ENCODE data around the gene KCNN4. TPM values are rescaled to one million over a fixed set of nuclear protein-coding genes. Genes with fewer than 3 reads are reported as not detected.

The KCNN4 gene
- total RNA-seq, 3 donors from 2014 or later (not counting 1 experiment from before 2014, with no cell fraction given), result 0.72 to 7.1 (median 1.4) TPM

- H3K27ac ChIP-seq (ENCODE audit: low read length), result no peak overlapping the region
- no peak for DNase-seq
- no peak overlapping the region for H3K4me3 ChIP-seq (ENCODE audit: low read length)
- Mint-ChIP-seq H3K27ac (peak overlapping the region in 1 of 2 donors; percentile 38), H3K36me3 (peaks cover 14% of the 10 kb centered on the region), H3K4me1 (peaks cover 6 to 7% of the 10 kb centered on the region in 2 donors), H3K4me3 (no peak overlapping the region), H3K9me3 (no peaks in the 10 kb centered on the region), H3K27me3 (ENCODE audit: low read depth in 2 of 2) (no peaks in the 10 kb centered on the region)
- TF ChIP-seq, protein P1, sequence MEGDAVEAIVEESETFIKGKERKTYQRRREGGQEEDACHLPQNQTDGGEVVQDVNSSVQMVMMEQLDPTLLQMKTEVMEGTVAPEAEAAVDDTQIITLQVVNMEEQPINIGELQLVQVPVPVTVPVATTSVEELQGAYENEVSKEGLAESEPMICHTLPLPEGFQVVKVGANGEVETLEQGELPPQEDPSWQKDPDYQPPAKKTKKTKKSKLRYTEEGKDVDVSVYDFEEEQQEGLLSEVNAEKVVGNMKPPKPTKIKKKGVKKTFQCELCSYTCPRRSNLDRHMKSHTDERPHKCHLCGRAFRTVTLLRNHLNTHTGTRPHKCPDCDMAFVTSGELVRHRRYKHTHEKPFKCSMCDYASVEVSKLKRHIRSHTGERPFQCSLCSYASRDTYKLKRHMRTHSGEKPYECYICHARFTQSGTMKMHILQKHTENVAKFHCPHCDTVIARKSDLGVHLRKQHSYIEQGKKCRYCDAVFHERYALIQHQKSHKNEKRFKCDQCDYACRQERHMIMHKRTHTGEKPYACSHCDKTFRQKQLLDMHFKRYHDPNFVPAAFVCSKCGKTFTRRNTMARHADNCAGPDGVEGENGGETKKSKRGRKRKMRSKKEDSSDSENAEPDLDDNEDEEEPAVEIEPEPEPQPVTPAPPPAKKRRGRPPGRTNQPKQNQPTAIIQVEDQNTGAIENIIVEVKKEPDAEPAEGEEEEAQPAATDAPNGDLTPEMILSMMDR (IDR thresholded peaks at IDR 0.05), result no peak
- H3K4me1 ChIP-seq (ENCODE audit: control insufficient read depth, insufficient read depth, low read length), result no peaks in the 10 kb centered on the region
- peaks cover 83% of the 10 kb centered on the region for H3K36me3 ChIP-seq (ENCODE audit: control insufficient read depth, insufficient read depth, low read length)
- ATAC-seq, result no peak
- no peaks in the 10 kb centered on the region for H3K27me3 ChIP-seq (ENCODE audit: control insufficient read depth, insufficient read depth, low read length)
- intact Hi-C loops (cut with micrococcal nuclease), result no loop called here
- no peaks in the 10 kb centered on the region for H3K9me3 ChIP-seq (ENCODE audit: control insufficient read depth, insufficient read depth, low read length)
Observed at GRCh38 chr19:43735957-43736356, 44.8 kb downstream of the KCNN4 start.

DNA sequence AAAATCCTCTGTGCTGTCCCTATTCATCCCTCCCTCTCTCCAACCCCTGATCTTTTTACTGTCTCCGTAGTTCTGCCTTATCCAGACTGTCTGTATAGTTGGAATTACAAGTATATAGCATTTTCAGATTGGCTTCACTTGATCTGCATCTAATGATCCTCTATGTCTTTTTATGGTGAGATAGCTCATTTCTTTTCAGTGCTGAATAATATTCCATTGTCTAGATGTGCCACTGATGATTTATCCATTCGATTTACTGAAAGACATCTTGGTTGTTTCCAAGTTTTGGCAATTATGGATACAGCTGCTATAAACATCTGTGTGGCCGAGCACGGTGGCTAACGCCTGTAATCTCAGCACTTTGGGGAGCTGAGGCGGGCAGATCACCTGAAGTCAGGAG, 45.8 kb downstream of the KCNN4 start:
- no peak overlapping the region for H3K4me3 ChIP-seq (ENCODE audit: low read length)
- ATAC-seq, result no peak
- H3K27me3 Mint-ChIP-seq (ENCODE audit: low read depth in 2 of 2), result no peaks in the 10 kb centered on the region
- no peak for DNase-seq
- no peaks in the 10 kb centered on the region for H3K27me3 ChIP-seq (ENCODE audit: control insufficient read depth, insufficient read depth, low read length)
- intact Hi-C loops (cut with micrococcal nuclease), result no loop called here
- no peak overlapping the region for H3K4me3 Mint-ChIP-seq
- no peak overlapping the region for H3K27ac Mint-ChIP-seq
- TF ChIP-seq, protein P1 (IDR thresholded peaks at IDR 0.05), result no peak
- 96% methylated on average over 5 of the region's 6 CpGs for WGBS (ENCODE audit: insufficient coverage)
- peaks cover 81% of the 10 kb centered on the region for H3K36me3 ChIP-seq (ENCODE audit: control insufficient read depth, insufficient read depth, low read length)
- H3K4me1 Mint-ChIP-seq, result peaks cover 6 to 7% of the 10 kb centered on the region in 2 donors
- H3K36me3 Mint-ChIP-seq, result peaks cover 11% of the 10 kb centered on the region
- no peaks in the 10 kb centered on the region for H3K9me3 ChIP-seq (ENCODE audit: control insufficient read depth, insufficient read depth, low read length)
- H3K9me3 Mint-ChIP-seq, result no peaks in the 10 kb centered on the region
- H3K4me1 ChIP-seq (ENCODE audit: control insufficient read depth, insufficient read depth, low read length), result no peaks in the 10 kb centered on the region
- H3K27ac ChIP-seq (ENCODE audit: low read length), result no peak overlapping the region

GRCh38 chr19:43731846-43732245, 48.9 kb downstream of the KCNN4 start:
- H3K4me1 Mint-ChIP-seq, result no peaks in the 10 kb centered on the region
- peaks cover 71% of the 10 kb centered on the region for H3K36me3 ChIP-seq (ENCODE audit: control insufficient read depth, insufficient read depth, low read length)
- no peak for ATAC-seq
- H3K36me3 Mint-ChIP-seq, result peaks cover 11% of the 10 kb centered on the region
- no peaks in the 10 kb centered on the region for H3K9me3 ChIP-seq (ENCODE audit: control insufficient read depth, insufficient read depth, low read length)
- no peaks in the 10 kb centered on the region for H3K27me3 Mint-ChIP-seq (ENCODE audit: low read depth in 2 of 2)
- no peak overlapping the region for H3K4me3 ChIP-seq (ENCODE audit: low read length)
- WGBS (ENCODE audit: insufficient coverage), result 71% methylated on average over 1 of the region's 1 CpG
- TF ChIP-seq, protein P1 (IDR thresholded peaks at IDR 0.05), result no peak
- no peak overlapping the region for H3K4me3 Mint-ChIP-seq
- intact Hi-C loops (cut with micrococcal nuclease), result no loop called here
- no peak overlapping the region for H3K27ac ChIP-seq (ENCODE audit: low read length)
- H3K27me3 ChIP-seq (ENCODE audit: control insufficient read depth, insufficient read depth, low read length), result no peaks in the 10 kb centered on the region
- no peak for DNase-seq
- peaks cover 6% of the 10 kb centered on the region for H3K4me1 ChIP-seq (ENCODE audit: control insufficient read depth, insufficient read depth, low read length)
- H3K27ac Mint-ChIP-seq, result peak overlapping the region in 1 of 2 donors; percentile 57
- H3K9me3 Mint-ChIP-seq, result no peaks in the 10 kb centered on the region

GRCh38 chr19:43731346-43731745, 49.4 kb downstream of the KCNN4 start:
- H3K27me3 ChIP-seq (ENCODE audit: control insufficient read depth, insufficient read depth, low read length), result no peaks in the 10 kb centered on the region
- H3K36me3 ChIP-seq (ENCODE audit: control insufficient read depth, insufficient read depth, low read length), result peaks cover 66% of the 10 kb centered on the region
- H3K27ac ChIP-seq (ENCODE audit: low read length), result no peak overlapping the region
- TF ChIP-seq, protein P1 (IDR thresholded peaks at IDR 0.05), result no peak
- Mint-ChIP-seq H3K27ac (no peak overlapping the region), H3K27me3 (ENCODE audit: low read depth in 2 of 2) (no peaks in the 10 kb centered on the region), H3K9me3 (no peaks in the 10 kb centered on the region), H3K36me3 (peaks cover 6% of the 10 kb centered on the region), H3K4me3 (no peak overlapping the region), H3K4me1 (no peaks in the 10 kb centered on the region)
- 98% methylated on average over 14 of the region's 14 CpGs for WGBS (ENCODE audit: insufficient coverage)
- ATAC-seq (no peak), DNase-seq (no peak)
- peaks cover 6% of the 10 kb centered on the region for H3K4me1 ChIP-seq (ENCODE audit: control insufficient read depth, insufficient read depth, low read length)
- no peaks in the 10 kb centered on the region for H3K9me3 ChIP-seq (ENCODE audit: control insufficient read depth, insufficient read depth, low read length)
- H3K4me3 ChIP-seq (ENCODE audit: low read length), result no peak overlapping the region
- intact Hi-C loops (cut with micrococcal nuclease), result no loop called here
